Prostate gland (tissue), 2 donors: ENCODE measurements around the gene DGKG.

Source experiments
- CTCF ChIP-seq, 4 experiments: fragments of 200-600 bp in 2 of 4; fragments of 450-650 bp in 2 of 4; sonication (generic) in 2 of 4; IDR thresholded peaks; 1 replicate in 3 of 4; 2 replicates in 1 of 4; pipeline ENCODE4 v1.5.1; 2016 to 2019; ENCODE audit warnings: antibody characterized with exemption in 4 of 4, mild to moderate bottlenecking in 2 of 4, moderate library complexity in 2 of 4
- POLR2A ChIP-seq: fragments of 450-650 bp; IDR thresholded peaks from one replicate; pipeline ENCODE4 v1.6.1; 2016; ENCODE audit warnings: antibody characterized with exemption, mild to moderate bottlenecking
- POLR2AphosphoS5 ChIP-seq: sonication (generic); formaldehyde crosslinking; IDR thresholded peaks from one replicate; pipeline ENCODE4 v1.6.1; 2017; ENCODE audit warnings: antibody characterized with exemption

GRCh38 chr3:186119499-186119898 is 242.5 kb downstream of the DGKG start:
- TF ChIP-seq POLR2A (no peak), CTCF (IDR thresholded peaks at IDR 0.05) (no peak), POLR2AphosphoS5 (no peak)
